Measurements from ENCODE around the gene CHRM2. TPM values are rescaled to one million over a fixed set of nuclear protein-coding genes. Genes with fewer than 3 reads are reported as not detected.
"Not testable (repeated sequence)": the region's sequence is repeated elsewhere in the genome, so short reads cannot be mapped to it uniquely, and the experiment has no call there.

CHRM2 gene
- total RNA-seq = not detected in 2 replicates

GRCh38 chr7:136868496-136869000 lies at the start of gene CHRM2:
CHRM2 (plus strand) TSS chr7:136868652; CDS start chr7:137014866, 146,214 bp downstream.
- peak; percentile 6 for DNase-seq

DNA sequence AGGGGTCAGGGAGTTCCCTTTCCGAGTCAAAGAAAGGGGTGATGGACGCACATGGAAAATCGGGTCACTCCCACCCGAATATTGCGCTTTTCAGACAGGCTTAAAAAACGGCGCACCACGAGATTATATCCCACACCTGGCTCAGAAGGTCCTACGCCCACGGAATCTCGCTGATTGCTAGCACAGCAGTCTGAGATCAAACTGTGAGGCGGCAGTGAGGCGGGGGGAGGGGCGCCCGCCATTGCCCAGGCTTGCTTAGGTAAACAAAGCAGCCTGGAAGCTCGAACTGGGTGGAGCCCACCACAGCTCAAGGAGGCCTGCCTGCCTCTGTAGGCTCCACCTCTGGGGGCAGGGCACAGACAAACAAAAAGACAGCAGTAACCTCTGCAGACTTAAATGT lies 37.1 kb upstream of the CHRM2 start:
- DNase-seq = not testable (repeated sequence)

DNA sequence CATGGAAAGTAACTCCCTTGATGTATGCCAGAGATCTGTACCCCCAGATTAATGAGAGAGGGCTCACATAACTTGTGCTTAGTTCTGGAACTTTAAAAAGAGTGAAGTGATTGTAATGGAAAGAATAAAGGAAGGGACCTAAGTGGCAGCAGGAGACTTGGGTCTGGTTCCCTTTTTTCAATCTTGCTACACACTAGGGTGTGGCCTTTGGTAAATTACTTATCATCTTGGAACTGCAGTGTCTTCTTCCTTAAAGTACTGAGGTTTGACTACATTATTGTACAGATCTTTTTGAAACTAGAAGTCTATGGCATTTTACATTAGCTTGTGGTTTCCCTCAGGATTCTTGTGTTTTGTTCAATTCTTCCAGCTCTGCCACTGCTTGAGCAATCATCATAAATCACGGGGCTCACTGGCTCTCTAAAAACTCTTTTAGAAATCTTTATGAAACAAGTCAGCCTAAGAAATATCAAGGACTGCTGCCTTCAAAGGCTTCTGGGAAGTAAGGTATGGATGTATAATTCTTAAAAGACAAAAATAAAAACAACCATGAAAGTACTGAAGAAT lies 22.5 kb upstream of the CHRM2 start:
- DNase-seq = no peak

- no peak for DNase-seq
These were observed 20.6 kb upstream of the CHRM2 start for GRCh38 chr7:136847858-136848257.

- no peak for DNase-seq
These were observed 14.8 kb upstream of the CHRM2 start for GRCh38 chr7:136853654-136854053.

GRCh38 chr7:136857573-136857972 lies 10.9 kb upstream of the CHRM2 start:
- peak; percentile 46 for DNase-seq

DNA sequence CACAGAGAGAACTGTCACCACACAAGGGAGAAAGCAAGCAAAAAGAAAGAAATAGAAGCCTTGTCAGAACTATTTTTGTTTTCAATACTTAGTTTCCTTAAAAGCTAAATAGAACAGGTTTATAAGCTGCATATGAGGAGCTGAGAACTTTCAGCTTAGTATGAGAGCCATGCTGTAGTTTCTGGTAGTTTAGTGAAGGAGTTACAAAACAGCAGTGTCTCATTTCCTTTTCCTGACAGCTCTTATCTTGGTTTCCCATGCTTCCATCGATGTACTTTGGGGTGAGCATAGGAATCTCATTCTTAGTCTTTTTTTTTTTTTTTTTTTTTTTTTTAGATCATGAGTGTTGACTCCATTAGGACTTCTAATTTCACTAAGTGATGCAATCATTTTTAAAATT lies 8.6 kb upstream of the CHRM2 start:
- peak; percentile 60 for DNase-seq

DNA sequence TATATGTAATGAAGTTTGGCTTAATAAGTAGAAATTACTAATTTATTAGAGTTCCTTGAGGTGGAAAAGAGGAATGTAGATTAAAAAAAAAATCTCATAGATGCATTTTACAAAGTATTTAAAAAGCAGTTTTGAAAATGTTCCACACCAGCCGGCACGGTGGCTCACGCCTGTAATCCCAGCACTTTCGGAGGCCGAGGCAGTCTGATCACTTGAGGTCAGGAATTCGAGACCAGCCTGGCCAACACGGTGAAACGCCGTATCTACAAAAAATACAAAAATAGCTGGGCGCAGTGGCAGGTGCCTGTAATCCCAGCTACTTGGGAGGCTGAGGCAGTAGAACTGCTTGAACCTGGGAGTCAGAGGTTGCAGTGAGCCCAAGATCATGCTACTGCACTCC lies 3.2 kb upstream of the CHRM2 start:
- DNase-seq = no peak

- DNase-seq = no peak
These were observed 2.7 kb upstream of the CHRM2 start for GRCh38 chr7:136865777-136866176.

DNA sequence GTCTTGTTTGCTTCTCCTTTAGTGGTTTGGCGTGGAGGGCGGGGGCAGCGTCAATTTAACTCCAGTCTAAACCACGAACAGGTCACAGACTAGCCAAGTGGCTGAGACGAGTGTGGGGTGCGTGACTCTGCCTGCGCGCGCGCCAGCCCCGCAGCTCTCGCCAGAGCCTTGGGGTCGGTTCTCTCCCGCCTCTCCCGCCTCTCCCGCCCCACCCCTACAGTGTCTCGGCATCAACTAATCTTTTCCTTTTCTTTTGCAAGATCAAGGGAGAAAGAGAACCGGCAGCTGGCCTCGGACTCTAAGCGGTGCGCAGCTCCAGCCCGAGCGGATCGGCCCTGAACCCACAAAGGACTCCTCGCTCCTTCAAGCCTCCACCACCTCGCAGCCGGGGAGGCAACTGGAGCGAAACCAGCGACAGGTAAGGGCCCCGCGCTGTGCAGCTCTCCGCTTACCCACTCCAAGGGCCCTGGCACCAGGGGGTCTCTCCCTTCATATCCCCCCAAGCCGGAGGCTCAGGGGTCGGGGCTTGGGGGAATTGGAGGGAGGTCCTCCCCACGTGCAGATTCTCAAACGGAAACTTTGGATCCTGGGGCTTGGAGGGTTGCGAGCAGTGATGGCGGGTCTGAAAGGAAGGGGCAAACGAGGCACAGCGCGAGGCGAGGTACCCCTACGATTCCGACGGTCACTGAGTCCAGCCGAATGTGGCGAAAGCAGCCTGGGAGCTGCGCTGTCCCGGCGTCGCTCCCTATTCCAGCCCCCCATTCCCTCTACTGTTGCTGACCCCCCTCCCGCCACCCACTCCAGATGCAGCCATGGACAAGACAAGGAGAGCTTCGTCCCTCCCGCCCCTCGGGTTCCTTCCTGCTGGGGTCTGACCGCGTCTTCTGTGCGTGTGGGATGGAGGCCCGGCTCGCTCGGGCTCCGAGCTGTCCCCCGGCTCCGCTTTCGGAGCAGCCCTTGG lies 829 bp downstream of the CHRM2 start:
- DNase-seq = no peak

DNA sequence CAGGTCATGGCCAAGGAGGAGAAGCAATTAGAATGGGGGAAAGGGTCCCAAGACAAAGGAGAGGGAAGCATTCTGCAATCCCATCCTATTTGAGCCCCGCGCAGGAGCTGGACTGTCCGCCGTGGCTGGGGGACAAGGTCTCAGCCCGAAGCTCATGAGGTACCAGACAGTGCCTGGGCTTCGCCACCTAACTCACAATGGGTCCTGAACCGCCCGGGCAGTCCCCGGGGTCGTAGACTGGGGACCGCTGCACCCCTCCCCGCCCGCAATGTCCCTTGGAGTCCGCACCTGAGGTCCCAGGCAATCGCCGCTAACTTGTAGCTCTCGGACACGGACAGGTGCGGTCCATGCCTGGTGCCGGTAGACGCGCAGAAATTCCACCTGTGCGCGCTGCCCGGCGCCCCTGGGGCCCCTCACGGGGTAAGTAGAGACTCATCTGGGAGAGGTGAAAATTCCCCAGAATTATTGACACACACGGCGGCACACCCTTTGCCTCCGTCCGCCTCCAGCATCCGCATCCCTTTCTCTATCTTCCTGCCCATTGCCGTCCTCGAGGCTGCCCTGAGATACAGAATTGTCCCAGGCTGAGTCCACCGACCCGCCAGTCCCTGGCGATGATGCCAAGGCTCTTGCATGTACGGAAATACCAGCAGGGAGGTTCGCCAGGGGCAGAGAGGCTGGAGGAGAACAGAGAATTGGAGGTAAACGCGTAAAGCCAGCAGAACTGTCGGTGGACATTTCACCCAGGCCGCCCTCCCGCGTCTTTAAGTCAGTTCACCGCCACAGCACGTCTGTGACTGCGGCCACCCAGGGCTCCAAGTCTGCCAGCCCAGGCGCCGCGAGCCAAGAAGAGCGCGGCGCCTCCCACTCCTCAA lies 1.8 kb downstream of the CHRM2 start:
- peak; percentile 24 for DNase-seq

DNA sequence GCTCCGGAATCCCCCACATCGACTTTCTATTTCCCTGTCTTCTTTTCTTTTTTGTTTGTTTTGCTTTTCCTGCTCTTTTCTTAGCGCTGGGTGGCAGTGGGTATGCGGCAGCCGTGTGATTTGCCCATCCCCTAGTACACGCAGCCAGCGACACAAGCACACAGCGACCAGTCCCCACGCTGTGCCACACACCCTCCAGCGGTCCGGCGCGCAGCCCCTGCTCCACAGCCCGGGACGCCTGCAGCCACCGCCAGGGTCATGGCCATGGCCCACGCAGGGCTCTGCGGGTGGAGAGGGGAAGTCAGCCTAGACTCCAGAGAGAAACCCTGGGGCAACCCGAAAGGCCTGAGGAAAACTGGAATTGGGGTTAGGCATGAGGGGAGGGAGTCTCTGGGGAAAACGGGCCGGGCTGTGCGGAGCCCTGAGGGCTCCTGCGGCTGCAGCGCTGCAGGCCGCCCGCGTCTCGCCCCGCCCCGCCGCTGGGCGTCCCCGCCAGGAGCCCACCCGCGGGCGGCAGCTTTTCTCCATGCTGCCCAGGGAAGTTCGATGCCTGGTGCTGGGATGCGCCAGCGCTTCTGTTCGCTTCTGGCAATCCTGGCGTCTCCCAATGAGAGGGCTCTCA lies 2.5 kb downstream of the CHRM2 start:
- peak; percentile 6 for DNase-seq

DNA sequence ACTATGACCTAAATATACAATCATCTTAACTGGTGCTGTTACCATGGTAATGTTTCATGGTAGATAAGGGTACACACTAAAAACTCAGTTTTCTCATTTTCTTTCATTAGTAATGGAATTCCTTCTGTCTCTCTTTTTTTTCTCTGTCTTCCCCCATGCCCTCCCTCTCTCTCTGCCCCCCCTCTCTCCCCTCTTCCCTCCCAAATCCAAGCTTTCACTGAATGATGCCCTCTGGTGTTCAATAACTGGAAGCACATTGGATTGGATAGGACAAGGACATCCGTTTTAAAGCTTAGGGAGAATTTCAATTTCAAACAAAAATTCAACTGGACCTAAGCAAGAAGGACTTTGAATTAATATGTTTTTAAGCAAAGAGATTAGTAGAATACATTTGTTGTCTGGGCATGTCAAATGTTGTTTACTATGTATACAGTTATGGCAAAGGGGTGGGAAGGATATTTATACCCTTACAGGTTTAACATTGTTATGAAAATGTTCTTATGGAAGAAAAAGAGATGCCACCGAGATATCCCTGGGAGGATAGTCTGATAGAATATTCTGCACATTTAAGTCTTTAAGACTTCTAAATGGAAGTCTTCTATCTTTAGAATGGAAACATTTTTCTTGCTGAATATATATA lies 6.1 kb downstream of the CHRM2 start:
- DNase-seq = peak; percentile 35

GRCh38 chr7:136877509-136877908 lies 9.1 kb downstream of the CHRM2 start:
- no peak for DNase-seq

DNA sequence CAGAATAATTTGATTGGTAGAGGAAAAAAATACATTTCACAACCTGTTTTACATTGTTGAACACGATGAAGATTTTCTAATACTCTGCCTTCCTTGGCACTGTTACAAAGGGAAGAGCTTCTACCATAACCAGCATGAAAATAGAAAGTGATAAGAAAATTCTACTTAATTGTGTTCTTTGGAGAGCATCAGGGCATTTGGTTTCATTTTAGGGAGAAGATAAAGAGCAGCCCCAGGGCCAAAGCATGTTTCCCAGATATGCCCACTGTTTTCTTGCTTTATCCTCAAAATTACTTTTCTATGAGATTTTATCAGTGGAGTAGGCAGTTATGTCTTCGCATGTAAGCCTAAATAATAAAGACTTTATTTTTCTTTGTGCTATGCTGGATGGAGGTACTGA lies 9.5 kb downstream of the CHRM2 start:
- no peak for DNase-seq

DNA sequence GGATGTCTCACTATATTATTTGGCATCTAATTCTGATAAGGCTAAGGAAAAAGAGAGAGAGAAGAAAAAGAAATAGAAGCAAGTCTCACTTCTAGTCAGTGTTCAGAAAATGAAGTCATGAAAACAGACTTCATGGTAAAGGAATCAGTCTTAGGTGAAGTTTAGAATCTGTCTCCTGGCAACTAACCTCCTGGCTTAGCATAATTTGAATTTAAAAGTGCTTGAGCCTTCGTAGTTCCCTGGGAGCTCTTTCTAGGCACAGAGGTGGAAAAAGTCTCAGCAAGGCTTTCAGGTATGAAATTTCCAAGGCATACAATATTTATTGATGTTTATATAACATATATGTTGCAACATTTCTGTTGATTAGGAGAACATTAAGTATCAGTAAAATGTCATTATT lies 10.4 kb downstream of the CHRM2 start:
- no peak for DNase-seq

DNA sequence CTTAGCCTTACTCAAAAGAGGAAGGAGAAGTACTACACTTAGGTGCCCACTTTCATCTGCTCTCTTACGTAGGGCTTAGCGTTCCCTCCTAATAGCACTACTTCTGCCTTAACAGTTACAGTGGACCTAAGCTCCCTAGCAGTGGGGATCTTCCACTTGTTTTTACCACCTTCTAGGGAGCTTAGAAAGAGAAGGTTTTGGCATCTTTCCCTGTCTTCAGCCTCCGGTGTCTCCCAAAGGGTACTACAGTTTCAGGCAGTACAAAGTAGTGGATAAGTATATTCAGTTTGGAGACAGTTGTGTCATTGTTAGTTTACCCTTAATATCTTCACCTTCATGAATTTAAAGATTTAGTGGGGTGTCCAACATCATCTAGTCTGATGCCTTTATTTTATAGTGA lies 14.6 kb downstream of the CHRM2 start:
- DNase-seq = no peak

GRCh38 chr7:136884492-136884891 lies 16.0 kb downstream of the CHRM2 start:
- DNase-seq = no peak

GRCh38 chr7:136887317-136887716 lies 18.9 kb downstream of the CHRM2 start:
- DNase-seq = no peak

DNA sequence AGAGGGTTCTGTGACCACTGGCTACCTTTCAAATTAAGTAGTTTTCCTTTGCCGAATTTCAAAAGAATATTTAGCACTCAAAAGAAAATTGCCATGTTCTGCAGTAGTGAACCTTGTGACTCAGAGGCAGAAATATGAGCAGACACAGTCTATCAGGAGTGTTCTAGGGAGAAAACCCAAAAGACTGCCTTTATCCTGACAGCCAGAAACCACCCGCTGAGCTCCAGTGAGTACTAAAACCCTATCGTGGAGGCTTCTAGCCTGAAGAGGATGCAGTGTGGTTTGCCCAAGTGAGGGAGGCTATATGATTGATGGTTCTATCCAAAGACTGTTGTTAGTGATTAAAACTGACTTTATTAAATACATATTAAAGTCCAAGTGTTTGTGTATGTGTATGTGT lies 21.9 kb downstream of the CHRM2 start:
- DNase-seq = no peak

DNA sequence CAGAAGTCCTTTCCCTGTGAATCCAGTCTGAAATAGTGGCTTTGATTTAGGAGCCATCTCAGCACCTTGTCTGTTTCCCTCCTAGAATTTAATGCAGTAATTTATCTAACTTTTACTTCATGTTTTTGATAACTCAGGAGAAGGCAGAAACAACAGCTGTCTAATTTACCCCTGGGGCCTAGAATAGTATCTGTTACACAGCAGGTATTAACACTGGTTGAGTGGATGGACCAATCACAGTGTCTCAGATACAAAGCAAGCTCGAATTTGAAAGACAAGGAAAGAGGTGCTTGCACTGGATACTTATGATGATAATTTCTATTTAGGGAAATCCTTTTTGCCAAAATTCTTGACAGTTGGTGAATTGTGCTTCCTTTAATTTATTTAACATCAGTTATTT lies 23.4 kb downstream of the CHRM2 start:
- DNase-seq = no peak

GRCh38 chr7:136894789-136895188 lies 26.3 kb downstream of the CHRM2 start:
- DNase-seq = no peak

All from dermis blood vessel endothelial cell (primary cell).